HepG2 (cell line): ENCODE results near the gene LSMEM2. TPM values are rescaled to one million over a fixed set of nuclear protein-coding genes. Genes with fewer than 3 reads are reported as not detected.
A peak's percentile ranks its signal among the peaks of the same experiment; 100 is the strongest.

Experiments used
- ATF1 ChIP-seq: IDR thresholded peaks from 2 replicates; pipeline ENCODE4 v1.6.1; 2016; ENCODE audit warnings: mild to moderate bottlenecking, control low read depth
- EHMT2 ChIP-seq: fragments of 200-600 bp; sonication (generic); IDR thresholded peaks from 2 replicates; pipeline ENCODE4 v1.7.0; 2017; ENCODE audit warnings: antibody characterized with exemption, low read depth, low read length, borderline replicate concordance
- ISX ChIP-seq: sonication (generic); formaldehyde crosslinking; conservative IDR thresholded peaks from 2 replicates; pipeline ENCODE4 v1.5.0; 2020; ENCODE audit warnings: missing genetic modification reagents
- KDM1A ChIP-seq: IDR thresholded peaks from 2 replicates; pipeline ENCODE4 v1.6.1; 2016; ENCODE audit warnings: missing compliant biosample characterization
- NBN ChIP-seq: fragments of 450-650 bp; conservative IDR thresholded peaks from 2 replicates; pipeline ENCODE4 v1.6.1; 2017
- POLR2AphosphoS5 ChIP-seq: IDR thresholded peaks from 2 replicates; pipeline ENCODE4 v1.6.1; 2012; ENCODE audit warnings: low read depth, low read length
- RXRB ChIP-seq: IDR thresholded peaks from 2 replicates; pipeline ENCODE4 v1.6.1; 2016; ENCODE audit warnings: borderline replicate concordance, missing genetic modification reagents, missing compliant biosample characterization
- SRSF1 ChIP-seq: fragments of 200-400 bp; formaldehyde crosslinking; optimal IDR thresholded peaks from 2 replicates; pipeline ENCODE3; 2017; ENCODE audit warnings: mild to moderate bottlenecking, low read depth, low read length, moderate library complexity
- TGIF2 ChIP-seq: IDR thresholded peaks from 2 replicates; pipeline ENCODE4 v1.6.1; 2016; ENCODE audit warnings: control low read depth, missing compliant biosample characterization
- ZFP36L1 ChIP-seq: sonication (generic); formaldehyde crosslinking; IDR thresholded peaks from 2 replicates; pipeline ENCODE4 v1.8.0; 2022; ENCODE audit warnings: mild to moderate bottlenecking, missing genetic modification reagents, moderate library complexity
- ZNF598 ChIP-seq: sonication (generic); formaldehyde crosslinking; IDR thresholded peaks from 2 replicates; pipeline ENCODE4 v1.5.1; 2020; ENCODE audit warnings: mild to moderate bottlenecking, missing genetic modification reagents, borderline replicate concordance
- ZNF790 ChIP-seq: sonication (generic); formaldehyde crosslinking; IDR thresholded peaks from 2 replicates; pipeline ENCODE4 v1.8.0; 2022; ENCODE audit warnings: missing genetic modification reagents, mild to moderate bottlenecking, borderline replicate concordance
- polyA plus RNA-seq, 8 experiments: library from polyadenylated mRNA; depleted of rRNA in 3 of 8; stranded (reverse) in 7 of 8; unstranded in 1 of 8; fragments of >200 nt; fragmentation: Illumina TruSeq in 4 of 8; extraction: Trizol in 4 of 8; gene quantifications; 2 replicates each; pipeline versions ENCODE4 v1.2.1 to v1.2.3, GENCODE V29; 2011 to 2016; ENCODE audit warnings: low read depth in 4 of 8, missing spikeins in 1 of 8, mixed read lengths in 1 of 8; ENCODE audit not compliant: insufficient read depth in 1 of 8
- total RNA-seq, 5 experiments: library from RNA; depleted of rRNA; stranded (reverse); fragments of >200 nt; fragmentation: Illumina TruSeq; extraction: Trizol; gene quantifications; 2 replicates each; pipeline ENCODE4 v1.2.3, GENCODE V29; 2016; ENCODE audit warnings: low read depth in 1 of 5
- TF ChIP-seq, protein P1 (sequence below): IDR thresholded peaks from 2 replicates; pipeline ENCODE4 v1.4.0; 2020; ENCODE audit warnings: mild to moderate bottlenecking, missing genetic modification reagents
- TF ChIP-seq, protein P2 (sequence below): sonication (generic); formaldehyde crosslinking; IDR thresholded peaks from 2 replicates; pipeline ENCODE4 v1.4.0; 2020; ENCODE audit warnings: missing genetic modification reagents
- TF ChIP-seq, protein P3 (sequence below): IDR thresholded peaks from 2 replicates; pipeline ENCODE4 v1.6.1; 2016; ENCODE audit warnings: control low read depth
- TF ChIP-seq, protein P4 (sequence below): sonication (generic); formaldehyde crosslinking; IDR thresholded peaks from 2 replicates; pipeline ENCODE4 v1.5.0; 2020; ENCODE audit warnings: mild to moderate bottlenecking, missing genetic modification reagents
- TF ChIP-seq, protein P5 (sequence below): IDR thresholded peaks from 2 replicates; pipeline ENCODE4 v1.6.1; 2016; ENCODE audit warnings: missing genetic modification reagents, missing compliant biosample characterization

Gene LSMEM2
- total and polyA plus RNA-seq, 2 of the 13 experiments (the other 11 are each of a cell fraction or from before 2014, with no cell fraction given): 0.07 to 0.41 TPM

DNA sequence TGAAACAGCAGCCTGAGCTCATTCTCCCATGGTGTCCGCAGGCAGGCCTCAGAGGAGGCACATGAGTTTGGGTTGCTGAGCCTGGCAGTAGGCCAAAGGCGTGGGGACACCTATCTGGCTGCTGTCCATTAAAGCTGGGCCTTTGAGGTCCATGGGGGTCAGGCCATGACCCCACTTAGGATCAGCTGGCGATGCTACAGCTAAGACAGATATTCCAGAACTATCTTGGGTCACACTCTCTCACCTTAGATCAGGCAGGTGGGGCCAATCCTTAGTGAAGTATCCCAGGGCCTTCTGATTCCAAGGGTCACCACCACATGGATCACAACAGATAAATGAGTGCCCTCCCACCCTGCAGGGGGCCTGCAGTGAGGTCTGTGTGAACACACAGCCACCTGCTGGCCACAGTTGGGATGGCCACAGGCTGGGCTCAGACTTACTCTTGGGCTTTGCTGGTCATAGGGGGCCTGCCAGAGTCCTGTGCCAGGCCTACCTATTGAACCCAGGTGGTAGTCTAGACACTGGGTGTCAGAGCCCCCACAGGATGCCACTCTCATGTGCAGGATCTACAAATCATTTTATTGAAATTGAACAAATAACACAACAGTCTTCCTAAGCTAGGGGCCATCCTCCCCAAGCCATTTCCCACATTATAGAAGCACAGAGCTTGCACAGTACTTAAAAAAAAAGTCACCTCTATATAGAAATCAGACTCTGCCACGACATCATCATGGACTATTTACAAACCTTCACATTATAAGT is 45.6 kb downstream of the LSMEM2 start (continued):
- TF ChIP-seq, protein P1, sequence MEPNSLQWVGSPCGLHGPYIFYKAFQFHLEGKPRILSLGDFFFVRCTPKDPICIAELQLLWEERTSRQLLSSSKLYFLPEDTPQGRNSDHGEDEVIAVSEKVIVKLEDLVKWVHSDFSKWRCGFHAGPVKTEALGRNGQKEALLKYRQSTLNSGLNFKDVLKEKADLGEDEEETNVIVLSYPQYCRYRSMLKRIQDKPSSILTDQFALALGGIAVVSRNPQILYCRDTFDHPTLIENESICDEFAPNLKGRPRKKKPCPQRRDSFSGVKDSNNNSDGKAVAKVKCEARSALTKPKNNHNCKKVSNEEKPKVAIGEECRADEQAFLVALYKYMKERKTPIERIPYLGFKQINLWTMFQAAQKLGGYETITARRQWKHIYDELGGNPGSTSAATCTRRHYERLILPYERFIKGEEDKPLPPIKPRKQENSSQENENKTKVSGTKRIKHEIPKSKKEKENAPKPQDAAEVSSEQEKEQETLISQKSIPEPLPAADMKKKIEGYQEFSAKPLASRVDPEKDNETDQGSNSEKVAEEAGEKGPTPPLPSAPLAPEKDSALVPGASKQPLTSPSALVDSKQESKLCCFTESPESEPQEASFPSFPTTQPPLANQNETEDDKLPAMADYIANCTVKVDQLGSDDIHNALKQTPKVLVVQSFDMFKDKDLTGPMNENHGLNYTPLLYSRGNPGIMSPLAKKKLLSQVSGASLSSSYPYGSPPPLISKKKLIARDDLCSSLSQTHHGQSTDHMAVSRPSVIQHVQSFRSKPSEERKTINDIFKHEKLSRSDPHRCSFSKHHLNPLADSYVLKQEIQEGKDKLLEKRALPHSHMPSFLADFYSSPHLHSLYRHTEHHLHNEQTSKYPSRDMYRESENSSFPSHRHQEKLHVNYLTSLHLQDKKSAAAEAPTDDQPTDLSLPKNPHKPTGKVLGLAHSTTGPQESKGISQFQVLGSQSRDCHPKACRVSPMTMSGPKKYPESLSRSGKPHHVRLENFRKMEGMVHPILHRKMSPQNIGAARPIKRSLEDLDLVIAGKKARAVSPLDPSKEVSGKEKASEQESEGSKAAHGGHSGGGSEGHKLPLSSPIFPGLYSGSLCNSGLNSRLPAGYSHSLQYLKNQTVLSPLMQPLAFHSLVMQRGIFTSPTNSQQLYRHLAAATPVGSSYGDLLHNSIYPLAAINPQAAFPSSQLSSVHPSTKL: no peak
- TF ChIP-seq ZNF790: no peak
- TF ChIP-seq, protein P2, sequence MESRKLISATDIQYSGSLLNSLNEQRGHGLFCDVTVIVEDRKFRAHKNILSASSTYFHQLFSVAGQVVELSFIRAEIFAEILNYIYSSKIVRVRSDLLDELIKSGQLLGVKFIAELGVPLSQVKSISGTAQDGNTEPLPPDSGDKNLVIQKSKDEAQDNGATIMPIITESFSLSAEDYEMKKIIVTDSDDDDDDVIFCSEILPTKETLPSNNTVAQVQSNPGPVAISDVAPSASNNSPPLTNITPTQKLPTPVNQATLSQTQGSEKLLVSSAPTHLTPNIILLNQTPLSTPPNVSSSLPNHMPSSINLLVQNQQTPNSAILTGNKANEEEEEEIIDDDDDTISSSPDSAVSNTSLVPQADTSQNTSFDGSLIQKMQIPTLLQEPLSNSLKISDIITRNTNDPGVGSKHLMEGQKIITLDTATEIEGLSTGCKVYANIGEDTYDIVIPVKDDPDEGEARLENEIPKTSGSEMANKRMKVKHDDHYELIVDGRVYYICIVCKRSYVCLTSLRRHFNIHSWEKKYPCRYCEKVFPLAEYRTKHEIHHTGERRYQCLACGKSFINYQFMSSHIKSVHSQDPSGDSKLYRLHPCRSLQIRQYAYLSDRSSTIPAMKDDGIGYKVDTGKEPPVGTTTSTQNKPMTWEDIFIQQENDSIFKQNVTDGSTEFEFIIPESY: peak; percentile 68
- no peak for TF ChIP-seq POLR2AphosphoS5
- TF ChIP-seq SRSF1: no peak
- TF ChIP-seq, protein P3, sequence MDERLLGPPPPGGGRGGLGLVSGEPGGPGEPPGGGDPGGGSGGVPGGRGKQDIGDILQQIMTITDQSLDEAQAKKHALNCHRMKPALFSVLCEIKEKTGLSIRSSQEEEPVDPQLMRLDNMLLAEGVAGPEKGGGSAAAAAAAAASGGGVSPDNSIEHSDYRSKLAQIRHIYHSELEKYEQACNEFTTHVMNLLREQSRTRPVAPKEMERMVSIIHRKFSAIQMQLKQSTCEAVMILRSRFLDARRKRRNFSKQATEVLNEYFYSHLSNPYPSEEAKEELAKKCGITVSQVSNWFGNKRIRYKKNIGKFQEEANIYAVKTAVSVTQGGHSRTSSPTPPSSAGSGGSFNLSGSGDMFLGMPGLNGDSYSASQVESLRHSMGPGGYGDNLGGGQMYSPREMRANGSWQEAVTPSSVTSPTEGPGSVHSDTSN: no peak
- peak; percentile 80 for TF ChIP-seq TGIF2 (CRISPR knock-in tag)
- TF ChIP-seq RXRB (CRISPR knock-in tag): peak; percentile 58; the same call in 1 of the 2 replicates
- TF ChIP-seq, protein P4, sequence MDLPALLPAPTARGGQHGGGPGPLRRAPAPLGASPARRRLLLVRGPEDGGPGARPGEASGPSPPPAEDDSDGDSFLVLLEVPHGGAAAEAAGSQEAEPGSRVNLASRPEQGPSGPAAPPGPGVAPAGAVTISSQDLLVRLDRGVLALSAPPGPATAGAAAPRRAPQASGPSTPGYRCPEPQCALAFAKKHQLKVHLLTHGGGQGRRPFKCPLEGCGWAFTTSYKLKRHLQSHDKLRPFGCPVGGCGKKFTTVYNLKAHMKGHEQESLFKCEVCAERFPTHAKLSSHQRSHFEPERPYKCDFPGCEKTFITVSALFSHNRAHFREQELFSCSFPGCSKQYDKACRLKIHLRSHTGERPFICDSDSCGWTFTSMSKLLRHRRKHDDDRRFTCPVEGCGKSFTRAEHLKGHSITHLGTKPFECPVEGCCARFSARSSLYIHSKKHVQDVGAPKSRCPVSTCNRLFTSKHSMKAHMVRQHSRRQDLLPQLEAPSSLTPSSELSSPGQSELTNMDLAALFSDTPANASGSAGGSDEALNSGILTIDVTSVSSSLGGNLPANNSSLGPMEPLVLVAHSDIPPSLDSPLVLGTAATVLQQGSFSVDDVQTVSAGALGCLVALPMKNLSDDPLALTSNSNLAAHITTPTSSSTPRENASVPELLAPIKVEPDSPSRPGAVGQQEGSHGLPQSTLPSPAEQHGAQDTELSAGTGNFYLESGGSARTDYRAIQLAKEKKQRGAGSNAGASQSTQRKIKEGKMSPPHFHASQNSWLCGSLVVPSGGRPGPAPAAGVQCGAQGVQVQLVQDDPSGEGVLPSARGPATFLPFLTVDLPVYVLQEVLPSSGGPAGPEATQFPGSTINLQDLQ (CRISPR knock-in tag): peak; percentile 29; the same call in 1 of the 2 replicates
- TF ChIP-seq NBN: no peak
- no peak for TF ChIP-seq ISX
- TF ChIP-seq KDM1A (CRISPR knock-in tag): no peak
- TF ChIP-seq ZFP36L1 (CRISPR knock-in tag): no peak
- TF ChIP-seq EHMT2: no peak
- TF ChIP-seq, protein P5, sequence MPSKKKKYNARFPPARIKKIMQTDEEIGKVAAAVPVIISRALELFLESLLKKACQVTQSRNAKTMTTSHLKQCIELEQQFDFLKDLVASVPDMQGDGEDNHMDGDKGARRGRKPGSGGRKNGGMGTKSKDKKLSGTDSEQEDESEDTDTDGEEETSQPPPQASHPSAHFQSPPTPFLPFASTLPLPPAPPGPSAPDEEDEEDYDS (CRISPR knock-in tag): peak; percentile 18; the same call in 1 of the 2 replicates
- TF ChIP-seq ATF1 (CRISPR knock-in tag): no peak
- no peak for TF ChIP-seq ZNF598
